Neural crest cell (in vitro differentiated cells): ENCODE data around the gene CRYL1. TPM values are rescaled to one million over a fixed set of nuclear protein-coding genes. Genes with fewer than 3 reads are reported as not detected.

Experiments
- DNase-seq: peaks from one replicate; pipeline ENCODE4 v3.0.0; 2021; ENCODE audit warnings: low read depth, mixed read lengths, low spot score
- H3K27ac Mint-ChIP-seq: one replicate; pipeline ENCODE4 v1.8.0; 2021; ENCODE audit warnings: mild to moderate bottlenecking, mixed read lengths; ENCODE audit not compliant: unreplicated experiment
- H3K27me3 Mint-ChIP-seq: 2 replicates; pipeline ENCODE4 v1.8.0; 2021; ENCODE audit warnings: low read depth, mild to moderate bottlenecking, mixed read lengths
- H3K36me3 Mint-ChIP-seq: 2 replicates; pipeline ENCODE4 v1.8.0; 2021; ENCODE audit warnings: low read depth, mild to moderate bottlenecking, mixed read lengths
- H3K4me1 Mint-ChIP-seq: 2 replicates; pipeline ENCODE4 v1.8.0; 2021; ENCODE audit warnings: mixed read lengths
- H3K4me3 Mint-ChIP-seq: one replicate; pipeline ENCODE4 v1.8.0; 2021; ENCODE audit warnings: mild to moderate bottlenecking, mixed read lengths
- H3K9me3 Mint-ChIP-seq: 2 replicates; pipeline ENCODE4 v1.8.0; 2021; ENCODE audit warnings: mixed read lengths
- CTCF ChIP-seq: fragments of 200-600 bp; sonication (generic); conservative IDR thresholded peaks from 2 replicates; pipeline ENCODE4 v1.5.0; 2021; ENCODE audit warnings: antibody characterized with exemption, mild to moderate bottlenecking
- total RNA-seq: library from RNA; stranded (reverse); gene quantifications from 2 replicates; pipeline ENCODE4 v1.2.1, GENCODE V29; 2021

The CRYL1 gene
- total RNA-seq, 1 donor from 2014 or later, result 19.9 TPM

- Mint-ChIP-seq H3K27me3 (no peaks in the 10 kb centered on the region), H3K27ac (no peak overlapping the region), H3K4me1 (peaks cover 12% of the 10 kb centered on the region), H3K9me3 (peaks cover 3% of the 10 kb centered on the region), H3K4me3 (no peak overlapping the region), H3K36me3 (no peaks in the 10 kb centered on the region)
- no peak for DNase-seq
- TF ChIP-seq CTCF, result no peak
Observed at GRCh38 chr13:20363603-20364002, 162.1 kb downstream of the CRYL1 start.

- H3K4me3 Mint-ChIP-seq, result no peak overlapping the region
- peaks cover 12% of the 10 kb centered on the region for H3K4me1 Mint-ChIP-seq
- H3K27ac Mint-ChIP-seq, result no peak overlapping the region
- DNase-seq, result no peak
- H3K27me3 Mint-ChIP-seq, result no peaks in the 10 kb centered on the region
- H3K36me3 Mint-ChIP-seq, result no peaks in the 10 kb centered on the region
- H3K9me3 Mint-ChIP-seq, result peaks cover 3% of the 10 kb centered on the region
- no peak for TF ChIP-seq CTCF
Observed at GRCh38 chr13:20363172-20363571, 162.5 kb downstream of the CRYL1 start.

- Mint-ChIP-seq H3K27me3 (no peaks in the 10 kb centered on the region), H3K4me3 (no peak overlapping the region), H3K36me3 (no peaks in the 10 kb centered on the region), H3K4me1 (peaks cover 12% of the 10 kb centered on the region), H3K27ac (no peak overlapping the region), H3K9me3 (peaks cover 3% of the 10 kb centered on the region)
- DNase-seq, result no peak
- TF ChIP-seq CTCF, result no peak
Observed at GRCh38 chr13:20362484-20363041, 163.1 kb downstream of the CRYL1 start.

GRCh38 chr13:20360835-20361412 is 164.7 kb downstream of the CRYL1 start:
- H3K27ac Mint-ChIP-seq, result no peak overlapping the region
- no peak overlapping the region for H3K4me3 Mint-ChIP-seq
- no peak for DNase-seq
- TF ChIP-seq CTCF, result no peak
- H3K27me3 Mint-ChIP-seq, result no peaks in the 10 kb centered on the region
- no peaks in the 10 kb centered on the region for H3K36me3 Mint-ChIP-seq
- peaks cover 3% of the 10 kb centered on the region for H3K9me3 Mint-ChIP-seq
- peaks cover 12% of the 10 kb centered on the region for H3K4me1 Mint-ChIP-seq

- Mint-ChIP-seq H3K27me3 (no peaks in the 10 kb centered on the region), H3K4me3 (no peak overlapping the region), H3K27ac (no peak overlapping the region), H3K4me1 (peaks cover 12% of the 10 kb centered on the region), H3K36me3 (no peaks in the 10 kb centered on the region), H3K9me3 (peaks cover 3% of the 10 kb centered on the region)
- no peak for DNase-seq
- TF ChIP-seq CTCF, result no peak
Observed at GRCh38 chr13:20360041-20360491, 165.6 kb downstream of the CRYL1 start.
